IMR-90 (cell line): ENCODE data around the gene TRDN. TPM values are rescaled to one million over a fixed set of nuclear protein-coding genes. Genes with fewer than 3 reads are reported as not detected.

Experiments used
- ATAC-seq: fragments of 200-7000 bp; cut with Tn5 transposase; 2 replicates; pipeline ENCODE4 v1.9.1; 2020; ENCODE audit warnings: low read depth, mild to moderate bottlenecking, moderate library complexity
- BruUV-seq: library from RNA; stranded (reverse); fragments of 400-500 nt; replicated peaks from 2 replicates; lab custom pipeline; 2021; lab: Mats Ljungman, UMichigan
- CTCF ChIA-PET: fragments of 300-600 bp; formaldehyde crosslinking; extraction: SDS; loops from one replicate; lab custom pipeline; 2021; ENCODE audit warnings: antibody characterized with exemption; lab: Yijun Ruan, JAX
- POLR2A ChIA-PET: fragments of 300-600 bp; sonication (Branson Sonifier 250); formaldehyde crosslinking; loops from one replicate; lab custom pipeline; 2022; ENCODE audit warnings: antibody characterized with exemption; ENCODE audit not compliant: unreplicated experiment; lab: Charles Lee
- DNase-seq: peaks from one replicate; pipeline ENCODE4 v3.0.0; 2013
- H2AFZ ChIP-seq: replicated peaks from 2 replicates; pipeline ENCODE3; 2013; ENCODE audit warnings: low read length, mild to moderate bottlenecking; ENCODE audit not compliant: poor library complexity
- H2AK5ac ChIP-seq: 2 replicates; pipeline ENCODE4 v1.6.1; 2013; ENCODE audit warnings: low read depth, low read length, inconsistent platforms
- H2AK9ac ChIP-seq: replicated peaks from 2 replicates; pipeline ENCODE3; 2013; ENCODE audit warnings: mild to moderate bottlenecking, low read depth, low read length, moderate library complexity; ENCODE audit not compliant: poor library complexity
- H2BK120ac ChIP-seq: 2 replicates; pipeline ENCODE4 v1.6.1; 2013; ENCODE audit warnings: low read depth, low read length, inconsistent platforms
- H2BK15ac ChIP-seq: 3 replicates; pipeline ENCODE4 v1.6.1; 2013; ENCODE audit warnings: low read depth, low read length, inconsistent platforms
- H2BK20ac ChIP-seq: 2 replicates; pipeline ENCODE4 v1.6.1; 2013; ENCODE audit warnings: low read depth, mild to moderate bottlenecking, inconsistent platforms, low read length, moderate library complexity
- H2BK5ac ChIP-seq: 2 replicates; pipeline ENCODE4 v1.6.1; 2013; ENCODE audit warnings: mild to moderate bottlenecking, low read depth, low read length, inconsistent platforms; ENCODE audit not compliant: poor library complexity, severe bottlenecking
- H3K14ac ChIP-seq: replicated peaks from 2 replicates; pipeline ENCODE4 v1.6.1; 2013; ENCODE audit warnings: low read depth, low read length, inconsistent platforms
- H3K18ac ChIP-seq: 2 replicates; pipeline ENCODE4 v1.6.1; 2013; ENCODE audit warnings: low read depth, low read length, control low read depth
- H3K23ac ChIP-seq: 2 replicates; pipeline ENCODE4 v1.6.1; 2013; ENCODE audit warnings: low read depth, low read length, inconsistent platforms
- H3K27ac ChIP-seq: 2 replicates; pipeline ENCODE4 v1.5.1; 2013; ENCODE audit warnings: mild to moderate bottlenecking, control low read depth, low read length; ENCODE audit not compliant: insufficient read depth
- H3K27me3 ChIP-seq: 2 replicates; pipeline ENCODE4 v1.6.1; 2013; ENCODE audit warnings: low read length; ENCODE audit not compliant: control insufficient read depth, insufficient read depth
- H3K36me3 ChIP-seq: 2 replicates; pipeline ENCODE4 v1.6.1; 2013; ENCODE audit warnings: low read length, mixed read lengths; ENCODE audit not compliant: control insufficient read depth, insufficient read depth
- H3K4ac ChIP-seq: 2 replicates; pipeline ENCODE4 v1.6.1; 2013; ENCODE audit warnings: low read depth, low read length, inconsistent platforms
- H3K4me1 ChIP-seq: 2 replicates; pipeline ENCODE4 v1.6.1; 2013; ENCODE audit warnings: low read length, mixed read lengths; ENCODE audit not compliant: control insufficient read depth, insufficient read depth
- H3K4me2 ChIP-seq: 2 replicates; pipeline ENCODE4 v1.6.1; 2013; ENCODE audit warnings: low read depth, mild to moderate bottlenecking, control low read depth, low read length, moderate library complexity
- H3K4me3 ChIP-seq: 2 replicates; pipeline ENCODE4 v1.5.1; 2013; ENCODE audit warnings: low read depth, mild to moderate bottlenecking, control low read depth, low read length, moderate library complexity; ENCODE audit not compliant: insufficient read depth
- H3K56ac ChIP-seq: 2 replicates; pipeline ENCODE4 v1.6.1; 2013; ENCODE audit warnings: low read length, inconsistent platforms; ENCODE audit not compliant: insufficient read depth; ENCODE audit errors: extremely low read depth
- H3K79me1 ChIP-seq, 2 experiments: 2 replicates each; pipeline ENCODE4 v1.6.1; 2013; ENCODE audit warnings: low read length in 2 of 2, inconsistent platforms in 1 of 2, low read depth in 1 of 2
- H3K9ac ChIP-seq: 2 replicates; pipeline ENCODE4 v1.6.1; 2013; ENCODE audit warnings: low read depth, low read length, control low read depth
- H3K9me1 ChIP-seq: 2 replicates; pipeline ENCODE4 v1.6.1; 2013; ENCODE audit warnings: low read length, inconsistent platforms; ENCODE audit not compliant: insufficient read depth
- H3K9me3 ChIP-seq: 2 replicates; pipeline ENCODE4 v1.6.1; 2013; ENCODE audit warnings: low read length; ENCODE audit not compliant: control insufficient read depth, insufficient read depth
- H4K20me1 ChIP-seq: 2 replicates; pipeline ENCODE4 v1.6.1; 2013; ENCODE audit warnings: low read length, inconsistent platforms; ENCODE audit not compliant: insufficient read depth
- H4K5ac ChIP-seq: 2 replicates; pipeline ENCODE4 v1.6.1; 2013; ENCODE audit warnings: mild to moderate bottlenecking, low read depth, low read length, control low read depth
- H4K8ac ChIP-seq, 2 experiments: 2 replicates each; pipeline ENCODE4 v1.6.1; 2013; ENCODE audit warnings: low read depth in 2 of 2, low read length in 2 of 2, control low read depth in 1 of 2, inconsistent platforms in 1 of 2
- H4K91ac ChIP-seq: 2 replicates; pipeline ENCODE4 v1.6.1; 2013; ENCODE audit warnings: low read depth, low read length, inconsistent platforms; ENCODE audit not compliant: insufficient read depth
- BHLHE40 ChIP-seq: fragments of 150-350 bp; IDR thresholded peaks from 2 replicates; pipeline ENCODE4 v1.6.1; 2016; ENCODE audit warnings: mild to moderate bottlenecking, low read depth, low read length
- CEBPB ChIP-seq: IDR thresholded peaks from 2 replicates; pipeline ENCODE4 v1.6.1; 2012; ENCODE audit warnings: low read depth, low read length, improper control_type of control experiment
- CHD1 ChIP-seq: IDR thresholded peaks from 2 replicates; pipeline ENCODE4 v1.6.1; 2012; ENCODE audit warnings: low read depth, low read length, improper control_type of control experiment
- ELK1 ChIP-seq: fragments of 150-350 bp; IDR thresholded peaks from 2 replicates; pipeline ENCODE4 v1.6.1; 2016; ENCODE audit warnings: low read depth, mild to moderate bottlenecking, low read length, moderate library complexity, borderline replicate concordance
- FOS ChIP-seq: fragments of 150-350 bp; IDR thresholded peaks from 2 replicates; pipeline ENCODE4 v1.6.1; 2016; ENCODE audit warnings: low read depth, low read length
- MAZ ChIP-seq: IDR thresholded peaks from 2 replicates; pipeline ENCODE4 v1.6.1; 2012; ENCODE audit warnings: low read depth, mild to moderate bottlenecking, low read length, improper control_type of control experiment, moderate library complexity, borderline replicate concordance
- MXI1 ChIP-seq: IDR thresholded peaks from 2 replicates; pipeline ENCODE4 v1.6.1; 2012; ENCODE audit warnings: low read depth, mild to moderate bottlenecking, low read length, moderate library complexity, borderline replicate concordance
- NFE2L2 ChIP-seq: fragments of 150-350 bp; IDR thresholded peaks from 2 replicates; pipeline ENCODE4 v1.6.1; 2016; ENCODE audit warnings: low read depth, mild to moderate bottlenecking, low read length
- POLR2A ChIP-seq: IDR thresholded peaks from 2 replicates; pipeline ENCODE4 v1.6.1; 2012; ENCODE audit warnings: mild to moderate bottlenecking, low read depth, low read length
- RAD21 ChIP-seq: IDR thresholded peaks from 2 replicates; pipeline ENCODE4 v1.6.1; 2012; ENCODE audit warnings: low read length, improper control_type of control experiment
- RCOR1 ChIP-seq: IDR thresholded peaks from 2 replicates; pipeline ENCODE4 v1.6.1; 2012; ENCODE audit warnings: mild to moderate bottlenecking, low read length, improper control_type of control experiment; ENCODE audit not compliant: insufficient replicate concordance
- RFX5 ChIP-seq: IDR thresholded peaks from 2 replicates; pipeline ENCODE4 v1.8.0; 2012; ENCODE audit warnings: low read depth, mild to moderate bottlenecking, low read length, moderate library complexity
- SMC3 ChIP-seq: fragments of 150-350 bp; IDR thresholded peaks from 2 replicates; pipeline ENCODE4 v1.6.1; 2016; ENCODE audit warnings: low read depth, mild to moderate bottlenecking, antibody characterized with exemption, low read length, moderate library complexity
- USF2 ChIP-seq: fragments of 150-350 bp; IDR thresholded peaks from 2 replicates; pipeline ENCODE4 v1.6.1; 2017; ENCODE audit warnings: mild to moderate bottlenecking, antibody characterized with exemption, low read length, low read depth
- WGBS, 2 experiments: methylation state at CpG; one replicate each; pipeline versions ENCODE4 v1.1.5 to v1.1.7; 2013; ENCODE audit warnings: missing lambda C conversion rate in 2 of 2; ENCODE audit not compliant: insufficient read length in 1 of 2; ENCODE audit errors: extremely low coverage in 2 of 2; 5-methylcytosine and 5-hydroxymethylcytosine counted together
- dilution Hi-C: fragments of 300-500 bp; cut with HindIII; formaldehyde crosslinking; loops from one replicate; pipeline ENCODE4 v1.14.3; 2018; ENCODE audit warnings: low sequenced_read_pairs; ENCODE audit not compliant: unreplicated experiment
- in situ Hi-C: fragments of 300-500 bp; cut with MboI; formaldehyde crosslinking; loops from 3 replicates; pipeline ENCODE4 v1.14.3; 2019; ENCODE audit warnings: low sequenced_read_pairs, inconsistent platforms, mixed read lengths
- intact Hi-C: fragments of 100-400 bp; cut with micrococcal nuclease; formaldehyde crosslinking; loops from 2 replicates; pipeline ENCODE4 v1.10.0; 2022
- polyA plus RNA-seq, 3 experiments: library from polyadenylated mRNA; depleted of rRNA; stranded (reverse); fragments of >200 nt; gene quantifications; 2 replicates each; pipeline ENCODE4 v1.2.3, GENCODE V29; 2012; ENCODE audit warnings: low replicate concordance in 1 of 3
- total RNA-seq: library from RNA; depleted of rRNA; stranded (reverse); fragments of >200 nt; gene quantifications from 2 replicates; pipeline ENCODE4 v1.2.3, GENCODE V29; 2012

TRDN gene
- total and polyA plus RNA-seq, 2 of the 4 experiments (the other 2 are of a cell fraction): not detected

- no peaks in the 10 kb centered on the region for H3K4me1 ChIP-seq
- H3K9me1 ChIP-seq: no peaks in the 10 kb centered on the region
- intact Hi-C loops (no loop called here), dilution Hi-C loops (no loop called here), in situ Hi-C loops (no loop called here)
- ChIA-PET POLR2A (no interaction called here), CTCF (no interaction called here)
- no peak overlapping the region for H3K23ac ChIP-seq
- no peak overlapping the region for H2BK20ac ChIP-seq
- no peak for TF ChIP-seq ELK1
- no peak for TF ChIP-seq MXI1
- TF ChIP-seq RFX5: no peak
- TF ChIP-seq CHD1: no peak
- no peak for TF ChIP-seq MAZ
- TF ChIP-seq CEBPB: no peak
- TF ChIP-seq BHLHE40: no peak
- no peak for TF ChIP-seq USF2
- TF ChIP-seq RAD21: no peak
- TF ChIP-seq RCOR1: no peak
- no peak for TF ChIP-seq NFE2L2
- no peak for TF ChIP-seq FOS
- no peak for TF ChIP-seq POLR2A
- TF ChIP-seq SMC3: no peak
- no peak overlapping the region for H2AK5ac ChIP-seq
- H3K9ac ChIP-seq: no peak overlapping the region
- no peak overlapping the region for H4K91ac ChIP-seq
- no peak overlapping the region for H2AK9ac ChIP-seq
- no peak overlapping the region for H4K5ac ChIP-seq
- no peaks in the 10 kb centered on the region for H3K36me3 ChIP-seq
- no peak overlapping the region for H3K56ac ChIP-seq
- no peak overlapping the region for H3K18ac ChIP-seq
- no peak overlapping the region for H3K14ac ChIP-seq
- ATAC-seq (no peak), DNase-seq (no peak)
- H3K4ac ChIP-seq: no peak overlapping the region
- no peak overlapping the region for H2BK120ac ChIP-seq
- H4K8ac ChIP-seq: no peak overlapping the region
- H4K20me1 ChIP-seq: no peaks in the 10 kb centered on the region
- H3K9me3 ChIP-seq: no peaks in the 10 kb centered on the region
- H3K27ac ChIP-seq: no peak overlapping the region
- H2BK5ac ChIP-seq: no peak overlapping the region
- H2AFZ ChIP-seq: no peak overlapping the region
- no peaks in the 10 kb centered on the region for H3K27me3 ChIP-seq
- no peak overlapping the region for H2BK15ac ChIP-seq
- BruUV-seq: no TSS peak
- H3K4me2 ChIP-seq: no peak overlapping the region
- H3K79me1 ChIP-seq: no peaks in the 10 kb centered on the region
- no peak overlapping the region for H3K4me3 ChIP-seq
- WGBS, 2 experiments: no CpG with 5 or more reads among the region's 2 CpGs
Measured at GRCh38 chr6:123168892-123169773, 467.6 kb downstream of the TRDN start.
